Osteoblast (primary cell): ENCODE results near the gene ATP8B4. TPM values are rescaled to one million over a fixed set of nuclear protein-coding genes. Genes with fewer than 3 reads are reported as not detected.
A peak's percentile ranks its signal among the peaks of the same experiment; 100 is the strongest.

Experiments
- DNase-seq: peaks from one replicate; pipeline ENCODE4 v3.0.0; 2011; ENCODE audit warnings: low spot score, mixed read lengths; ENCODE audit not compliant: insufficient read length; ENCODE audit errors: missing footprints
- H2AFZ ChIP-seq: 2 replicates; pipeline ENCODE4 v1.6.0; 2011; ENCODE audit warnings: mild to moderate bottlenecking, low read length
- H3K27ac ChIP-seq: 2 replicates; pipeline ENCODE4 v1.5.1; 2011; ENCODE audit warnings: mild to moderate bottlenecking, low read depth, low read length, moderate library complexity
- H3K27me3 ChIP-seq: 2 replicates; pipeline ENCODE4 v1.6.0; 2012; ENCODE audit warnings: mild to moderate bottlenecking, control low read depth, inconsistent platforms, low read length, moderate library complexity; ENCODE audit not compliant: insufficient read depth
- H3K36me3 ChIP-seq: 2 replicates; pipeline ENCODE4 v1.5.1; 2011; ENCODE audit warnings: mild to moderate bottlenecking, low read length, control low read depth, moderate library complexity; ENCODE audit not compliant: insufficient read depth
- H3K4me1 ChIP-seq: 2 replicates; pipeline ENCODE4 v1.5.1; 2011; ENCODE audit warnings: mild to moderate bottlenecking, low read length, control low read depth, moderate library complexity; ENCODE audit not compliant: insufficient read depth
- H3K4me2 ChIP-seq: 2 replicates; pipeline ENCODE4 v1.6.0; 2011; ENCODE audit warnings: mild to moderate bottlenecking, low read length; ENCODE audit not compliant: insufficient read depth
- H3K4me3 ChIP-seq: fragments of 200-600 bp; sonication (generic); 3 replicates; pipeline ENCODE4 v1.5.1; 2012; ENCODE audit warnings: mild to moderate bottlenecking, low read length, inconsistent platforms; ENCODE audit not compliant: insufficient read depth
- H3K79me2 ChIP-seq: 2 replicates; pipeline ENCODE4 v1.6.0; 2012; ENCODE audit warnings: mild to moderate bottlenecking, low read length, control low read depth, inconsistent platforms; ENCODE audit not compliant: insufficient read depth
- H3K9me3 ChIP-seq: 2 replicates; pipeline ENCODE4 v1.5.1; 2011; ENCODE audit warnings: low read depth, low read length, control low read depth
- H4K20me1 ChIP-seq: 2 replicates; pipeline ENCODE4 v1.6.0; 2012; ENCODE audit warnings: mild to moderate bottlenecking, low read length, control low read depth; ENCODE audit not compliant: insufficient read depth
- total RNA-seq: library from RNA; depleted of rRNA; stranded (reverse); fragments of >200 nt; gene quantifications from 2 replicates; pipeline ENCODE4 v1.2.3, GENCODE V29; 2012
- TF ChIP-seq, protein P1 (sequence below): IDR thresholded peaks from 2 replicates; pipeline ENCODE4 v1.5.1; 2011; ENCODE audit warnings: mild to moderate bottlenecking, low read depth, low read length, moderate library complexity; ENCODE audit errors: extremely low read depth

ATP8B4 gene
- total RNA-seq, 1 donor, result 1.1 TPM

DNA sequence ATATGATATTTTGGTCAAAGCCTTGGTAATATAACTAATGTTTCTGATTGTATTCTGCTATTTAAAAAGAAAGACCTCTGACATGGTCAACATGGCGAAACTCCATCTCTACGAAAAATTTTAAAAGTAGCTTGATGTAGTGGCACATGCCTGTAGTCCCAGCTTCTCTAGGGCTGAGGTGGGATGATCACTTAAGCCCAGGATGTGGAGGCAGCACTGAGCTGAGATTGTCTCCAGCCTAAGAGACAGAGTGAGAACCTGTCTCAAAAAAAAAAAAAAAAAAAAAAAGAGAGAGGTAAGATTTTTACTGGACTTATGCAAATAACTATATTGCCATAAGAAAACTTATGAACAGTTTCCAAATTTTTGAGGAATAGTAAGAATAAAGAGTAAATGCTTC is 32.4 kb upstream of the ATP8B4 start:
- no peak for DNase-seq
- no peak overlapping the region for H3K27ac ChIP-seq
- no peaks in the 10 kb centered on the region for H3K36me3 ChIP-seq
- no peaks in the 10 kb centered on the region for H4K20me1 ChIP-seq
- H3K4me1 ChIP-seq, result no peaks in the 10 kb centered on the region
- H2AFZ ChIP-seq, result no peak overlapping the region
- H3K79me2 ChIP-seq, result no peaks in the 10 kb centered on the region
- no peak overlapping the region for H3K4me2 ChIP-seq
- TF ChIP-seq, protein P1, sequence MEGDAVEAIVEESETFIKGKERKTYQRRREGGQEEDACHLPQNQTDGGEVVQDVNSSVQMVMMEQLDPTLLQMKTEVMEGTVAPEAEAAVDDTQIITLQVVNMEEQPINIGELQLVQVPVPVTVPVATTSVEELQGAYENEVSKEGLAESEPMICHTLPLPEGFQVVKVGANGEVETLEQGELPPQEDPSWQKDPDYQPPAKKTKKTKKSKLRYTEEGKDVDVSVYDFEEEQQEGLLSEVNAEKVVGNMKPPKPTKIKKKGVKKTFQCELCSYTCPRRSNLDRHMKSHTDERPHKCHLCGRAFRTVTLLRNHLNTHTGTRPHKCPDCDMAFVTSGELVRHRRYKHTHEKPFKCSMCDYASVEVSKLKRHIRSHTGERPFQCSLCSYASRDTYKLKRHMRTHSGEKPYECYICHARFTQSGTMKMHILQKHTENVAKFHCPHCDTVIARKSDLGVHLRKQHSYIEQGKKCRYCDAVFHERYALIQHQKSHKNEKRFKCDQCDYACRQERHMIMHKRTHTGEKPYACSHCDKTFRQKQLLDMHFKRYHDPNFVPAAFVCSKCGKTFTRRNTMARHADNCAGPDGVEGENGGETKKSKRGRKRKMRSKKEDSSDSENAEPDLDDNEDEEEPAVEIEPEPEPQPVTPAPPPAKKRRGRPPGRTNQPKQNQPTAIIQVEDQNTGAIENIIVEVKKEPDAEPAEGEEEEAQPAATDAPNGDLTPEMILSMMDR, result no peak
- H3K4me3 ChIP-seq, result no peak overlapping the region
- no peaks in the 10 kb centered on the region for H3K9me3 ChIP-seq
- H3K27me3 ChIP-seq, result no peaks in the 10 kb centered on the region

GRCh38 chr15:50150851-50151250 is 31.8 kb upstream of the ATP8B4 start:
- Histone ChIP-seq H3K27ac (no peak overlapping the region), H3K27me3 (no peaks in the 10 kb centered on the region), H3K4me3 (no peak overlapping the region), H2AFZ (no peak overlapping the region), H3K79me2 (no peaks in the 10 kb centered on the region), H3K9me3 (no peaks in the 10 kb centered on the region), H4K20me1 (no peaks in the 10 kb centered on the region), H3K4me2 (no peak overlapping the region), H3K4me1 (no peaks in the 10 kb centered on the region), H3K36me3 (no peaks in the 10 kb centered on the region)
- no peak for DNase-seq
- TF ChIP-seq, protein P1, result no peak

DNA sequence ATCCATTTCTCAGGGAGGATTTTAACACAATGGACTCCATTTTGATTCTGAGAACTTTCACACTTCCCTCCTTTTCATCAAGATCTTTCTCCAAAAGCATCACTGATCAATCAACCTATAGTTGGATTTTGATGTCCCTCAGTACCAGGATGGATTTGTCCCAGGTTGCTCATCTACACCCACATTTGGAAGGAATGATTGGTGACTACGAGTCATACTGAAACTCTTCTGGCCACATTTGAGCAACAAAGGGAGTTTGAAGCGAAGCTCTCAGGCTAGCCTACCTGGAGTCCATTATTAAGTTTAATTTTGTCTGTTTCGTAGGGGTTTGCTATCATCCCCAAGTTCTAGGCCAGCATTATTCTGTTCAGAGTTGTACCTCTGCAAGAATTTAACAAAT is 31.3 kb upstream of the ATP8B4 start:
- no peak for DNase-seq
- no peaks in the 10 kb centered on the region for H3K79me2 ChIP-seq
- no peaks in the 10 kb centered on the region for H4K20me1 ChIP-seq
- TF ChIP-seq, protein P1, result no peak
- no peak overlapping the region for H2AFZ ChIP-seq
- no peaks in the 10 kb centered on the region for H3K27me3 ChIP-seq
- no peak overlapping the region for H3K4me3 ChIP-seq
- H3K36me3 ChIP-seq, result no peaks in the 10 kb centered on the region
- H3K27ac ChIP-seq, result no peak overlapping the region
- H3K4me1 ChIP-seq, result no peaks in the 10 kb centered on the region
- no peak overlapping the region for H3K4me2 ChIP-seq
- H3K9me3 ChIP-seq, result no peaks in the 10 kb centered on the region

- H3K4me3 ChIP-seq, result no peak overlapping the region
- peak overlapping the region; percentile 20 for H2AFZ ChIP-seq
- DNase-seq, result no peak
- H4K20me1 ChIP-seq, result no peaks in the 10 kb centered on the region
- H3K27ac ChIP-seq, result no peak overlapping the region
- TF ChIP-seq, protein P1, result no peak
- no peaks in the 10 kb centered on the region for H3K79me2 ChIP-seq
- no peak overlapping the region for H3K4me2 ChIP-seq
- H3K4me1 ChIP-seq, result peaks cover 7% of the 10 kb centered on the region
- H3K27me3 ChIP-seq, result no peaks in the 10 kb centered on the region
- no peaks in the 10 kb centered on the region for H3K9me3 ChIP-seq
- no peaks in the 10 kb centered on the region for H3K36me3 ChIP-seq
Observed at GRCh38 chr15:50149090-50149489, 30.1 kb upstream of the ATP8B4 start.
